ENCODE results near the gene PKD2L2. TPM values are rescaled to one million over a fixed set of nuclear protein-coding genes. Genes with fewer than 3 reads are reported as not detected.

PKD2L2 gene
- total RNA-seq, 1 donor from 2014 or later, result 0.16 TPM

GRCh38 chr5:137876101-137876500, 13.2 kb upstream of the PKD2L2 start:
- no peak for TF ChIP-seq CTCF (IDR thresholded peaks at IDR 0.05; ENCODE audit: borderline replicate concordance)
- no peak for DNase-seq
- intact Hi-C loops (cut with micrococcal nuclease), result no loop called here
- no peaks in the 10 kb centered on the region for H3K9me3 ChIP-seq (replicated peaks)
- peaks cover 5% of the 10 kb centered on the region for H3K4me1 ChIP-seq
- H3K36me3 ChIP-seq, result no peaks in the 10 kb centered on the region
- no peak overlapping the region for H3K4me3 ChIP-seq
- H3K27me3 ChIP-seq (ENCODE audit: low read depth), result no peaks in the 10 kb centered on the region
- H3K27ac ChIP-seq (replicated peaks), result no peak overlapping the region

GRCh38 chr5:137880313-137880712, 8.9 kb upstream of the PKD2L2 start:
- intact Hi-C loops (cut with micrococcal nuclease), result loop anchor here (10.0 kb wide), 1 partner anchor 46 kb away; no protein-coding TSS in a partner anchor
- no peak for TF ChIP-seq CTCF (IDR thresholded peaks at IDR 0.05; ENCODE audit: borderline replicate concordance)
- Histone ChIP-seq H3K4me1 (peaks cover 3% of the 10 kb centered on the region), H3K27me3 (ENCODE audit: low read depth) (no peaks in the 10 kb centered on the region), H3K4me3 (peak overlapping the region; percentile 35), H3K36me3 (peaks cover 14% of the 10 kb centered on the region), H3K27ac (replicated peaks) (peak overlapping the region; percentile 80), H3K9me3 (replicated peaks) (no peaks in the 10 kb centered on the region)
- no peak for DNase-seq

DNA sequence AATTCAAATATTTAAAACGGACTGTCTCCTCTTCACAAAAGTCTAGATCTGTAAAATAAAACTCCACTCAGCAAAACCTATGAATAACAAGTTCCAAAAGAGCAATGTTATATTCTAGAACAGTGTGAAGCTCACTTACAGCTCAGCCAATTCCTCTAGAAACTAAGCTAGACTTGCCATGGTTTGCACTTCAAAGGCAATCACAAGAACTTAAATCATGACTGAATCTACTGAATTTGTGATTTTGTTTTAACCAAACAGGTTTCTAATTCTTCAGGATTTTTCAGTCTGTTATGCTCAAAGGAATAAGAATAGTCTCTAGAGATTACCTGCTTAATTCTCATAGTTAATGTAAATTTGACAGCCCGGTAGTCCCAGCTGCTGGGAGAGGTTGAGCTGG, 1.4 kb upstream of the PKD2L2 start:
- no peak for DNase-seq
- intact Hi-C loops (cut with micrococcal nuclease), result loop anchor here (10.0 kb wide), 1 partner anchor 53 kb away; no protein-coding TSS in a partner anchor
- H3K9me3 ChIP-seq (replicated peaks), result no peaks in the 10 kb centered on the region
- H3K27ac ChIP-seq (replicated peaks), result peak overlapping the region; percentile 94
- H3K27me3 ChIP-seq (ENCODE audit: low read depth), result no peaks in the 10 kb centered on the region
- H3K36me3 ChIP-seq, result peaks cover 6% of the 10 kb centered on the region
- TF ChIP-seq CTCF (IDR thresholded peaks at IDR 0.05; ENCODE audit: borderline replicate concordance), result no peak
- peaks cover 42% of the 10 kb centered on the region for H3K4me1 ChIP-seq
- H3K4me3 ChIP-seq, result peak overlapping the region; percentile 70

DNA sequence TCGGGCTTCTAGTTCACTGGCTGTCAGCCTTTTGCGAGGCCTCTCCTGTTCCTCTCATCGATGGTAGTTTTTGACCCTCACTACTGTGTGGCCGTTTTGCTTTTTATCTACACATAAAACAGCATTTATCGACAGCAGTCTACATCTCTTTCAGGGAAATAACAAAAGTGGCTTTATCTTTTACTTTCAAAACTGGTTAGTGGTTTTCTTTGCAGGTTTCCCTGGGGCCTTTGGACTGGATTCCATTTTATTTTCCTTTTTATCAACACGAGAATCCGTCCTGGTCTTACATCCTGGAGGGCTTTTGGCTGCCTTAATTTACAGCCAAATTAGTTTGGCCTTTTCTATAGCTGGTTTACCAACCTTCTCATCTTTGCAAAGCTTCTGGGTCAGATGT, 793 bp upstream of the PKD2L2 start:
- Histone ChIP-seq H3K36me3 (peaks cover 2% of the 10 kb centered on the region), H3K27ac (replicated peaks) (peak overlapping the region; percentile 94), H3K4me3 (peak overlapping the region; percentile 70), H3K4me1 (peaks cover 42% of the 10 kb centered on the region), H3K9me3 (replicated peaks) (no peaks in the 10 kb centered on the region), H3K27me3 (ENCODE audit: low read depth) (no peaks in the 10 kb centered on the region)
- intact Hi-C loops (cut with micrococcal nuclease), result loop anchor here (10.0 kb wide), 1 partner anchor 54 kb away; no protein-coding TSS in a partner anchor
- DNase-seq, result no peak
- TF ChIP-seq CTCF (IDR thresholded peaks at IDR 0.05; ENCODE audit: borderline replicate concordance), result no peak

DNA sequence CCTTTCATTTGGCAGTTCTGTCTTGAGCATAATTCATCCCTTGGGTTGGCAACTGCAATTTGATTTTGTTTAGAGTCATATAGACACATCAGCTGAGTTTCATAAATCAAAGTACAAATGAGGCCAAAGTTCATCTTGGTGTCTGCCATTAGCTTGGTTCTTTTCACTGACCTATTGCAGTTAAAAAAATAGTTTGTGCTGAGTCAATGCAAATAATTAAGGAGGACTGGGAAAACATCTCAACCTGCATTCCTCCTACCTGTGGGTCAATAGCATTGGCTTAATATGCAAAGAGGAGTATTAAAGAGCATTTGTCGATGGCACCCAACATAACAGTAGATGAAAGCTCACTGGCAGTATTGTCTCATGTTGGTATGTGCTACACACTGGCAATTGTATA, 1.6 kb downstream of the PKD2L2 start:
- H3K4me1 ChIP-seq, result peaks cover 50% of the 10 kb centered on the region
- peak overlapping the region; percentile 94 for H3K27ac ChIP-seq (replicated peaks)
- no peaks in the 10 kb centered on the region for H3K27me3 ChIP-seq (ENCODE audit: low read depth)
- intact Hi-C loops (cut with micrococcal nuclease), result no loop called here
- H3K36me3 ChIP-seq, result no peaks in the 10 kb centered on the region
- TF ChIP-seq CTCF (IDR thresholded peaks at IDR 0.05; ENCODE audit: borderline replicate concordance), result no peak
- no peak for DNase-seq
- no peak overlapping the region for H3K4me3 ChIP-seq
- no peaks in the 10 kb centered on the region for H3K9me3 ChIP-seq (replicated peaks)
